DND-41 (cell line): Measurements from ENCODE around the gene MCTP1.
"Not testable (repeated sequence)": the region's sequence is repeated elsewhere in the genome, so short reads cannot be mapped to it uniquely, and the experiment has no call there.

Source experiments
- ATAC-seq: fragments of 200-7000 bp; cut with Tn5 transposase; 3 replicates; pipeline ENCODE4 v1.9.1; 2021; ENCODE audit warnings: low read depth; ENCODE audit not compliant: insufficient read depth
- DNase-seq: peaks from one replicate; pipeline ENCODE4 v3.0.0-alpha.2; 2020
- H2AFZ ChIP-seq: 2 replicates; pipeline ENCODE4 v1.6.0; 2012; ENCODE audit warnings: low read depth, low read length
- H3K27ac ChIP-seq: 2 replicates; pipeline ENCODE4 v1.5.1; 2012; ENCODE audit warnings: low read length, inconsistent platforms
- H3K27me3 ChIP-seq: fragments of 200-600 bp; sonication (generic); 2 replicates; pipeline ENCODE4 v1.6.0; 2012; ENCODE audit warnings: low read length, mild to moderate bottlenecking, inconsistent platforms; ENCODE audit not compliant: insufficient read depth, poor library complexity
- H3K36me3 ChIP-seq: 2 replicates; pipeline ENCODE4 v1.5.1; 2012; ENCODE audit warnings: low read length, inconsistent platforms; ENCODE audit not compliant: insufficient read depth
- H3K4me1 ChIP-seq: 2 replicates; pipeline ENCODE4 v1.5.1; 2012; ENCODE audit warnings: mild to moderate bottlenecking, low read length; ENCODE audit not compliant: insufficient read depth
- H3K4me2 ChIP-seq: 2 replicates; pipeline ENCODE4 v1.6.0; 2012; ENCODE audit warnings: mild to moderate bottlenecking, moderate library complexity, low read length, inconsistent platforms; ENCODE audit not compliant: insufficient read depth
- H3K4me3 ChIP-seq, 2 experiments: fragments of 200-600 bp in 1 of 2; shearing (Covaris generic) in 1 of 2; 2 replicates each; pipeline ENCODE4 v1.5.1; 2012 to 2016; ENCODE audit warnings: inconsistent platforms in 2 of 2, low read length in 2 of 2, mild to moderate bottlenecking in 2 of 2, low read depth in 1 of 2, moderate library complexity in 1 of 2
- H3K79me2 ChIP-seq: 2 replicates; pipeline ENCODE4 v1.6.0; 2012; ENCODE audit warnings: low read length, inconsistent platforms; ENCODE audit not compliant: insufficient read depth
- H3K9ac ChIP-seq: 2 replicates; pipeline ENCODE4 v1.6.0; 2012; ENCODE audit warnings: low read depth, mild to moderate bottlenecking, inconsistent platforms, low read length, moderate library complexity
- H3K9me3 ChIP-seq: 2 replicates; pipeline ENCODE4 v1.5.1; 2012; ENCODE audit warnings: low read length, moderate library complexity, mild to moderate bottlenecking, inconsistent platforms; ENCODE audit not compliant: insufficient read depth, severe bottlenecking
- H4K20me1 ChIP-seq: 2 replicates; pipeline ENCODE4 v1.6.0; 2012; ENCODE audit warnings: low read length; ENCODE audit not compliant: insufficient read depth
- EZH2 ChIP-seq: IDR thresholded peaks from 3 replicates; pipeline ENCODE4 v1.6.1; 2012; ENCODE audit warnings: borderline replicate concordance, low read depth, mild to moderate bottlenecking, moderate library complexity, low read length, inconsistent platforms; ENCODE audit not compliant: severe bottlenecking
- TF ChIP-seq, protein P1 (sequence below): IDR thresholded peaks from 2 replicates; pipeline ENCODE4 v1.5.1; 2012; ENCODE audit warnings: borderline replicate concordance, low read length, moderate library complexity, mild to moderate bottlenecking; ENCODE audit not compliant: poor library complexity, severe bottlenecking; ENCODE audit errors: extremely low read depth

MCTP1 gene

DNA sequence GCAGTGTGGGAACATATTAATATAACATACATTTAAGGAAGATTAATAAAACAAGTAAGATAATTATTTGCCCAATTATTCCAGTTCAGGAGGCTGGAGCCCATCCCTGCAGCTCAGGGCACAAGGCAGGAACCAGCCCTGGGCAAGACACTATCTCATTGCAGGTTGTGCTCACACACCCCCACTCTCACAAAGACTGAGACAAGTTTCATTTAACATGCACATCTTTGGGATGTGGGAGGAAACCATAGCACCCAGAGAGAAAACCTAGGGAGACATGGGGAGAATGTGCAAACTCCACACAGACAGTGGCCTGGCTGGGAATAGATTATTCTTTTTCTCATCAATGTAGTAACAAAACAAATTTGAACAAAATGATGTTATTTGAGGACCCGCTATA is 279.1 kb downstream of the MCTP1 start:
- Histone ChIP-seq H3K79me2 (no peaks in the 10 kb centered on the region), H3K9ac (no peak overlapping the region), H3K4me3 (no peak overlapping the region), H3K36me3 (peaks cover 9% of the 10 kb centered on the region; the same call in 1 of the 2 replicates), H3K27me3 (no peaks in the 10 kb centered on the region), H4K20me1 (no peaks in the 10 kb centered on the region), H3K4me2 (no peak overlapping the region), H2AFZ (no peak overlapping the region), H3K27ac (no peak overlapping the region), H3K9me3 (peaks cover 20% of the 10 kb centered on the region), H3K4me1 (no peaks in the 10 kb centered on the region)
- TF ChIP-seq EZH2, result no peak
- TF ChIP-seq, protein P1, sequence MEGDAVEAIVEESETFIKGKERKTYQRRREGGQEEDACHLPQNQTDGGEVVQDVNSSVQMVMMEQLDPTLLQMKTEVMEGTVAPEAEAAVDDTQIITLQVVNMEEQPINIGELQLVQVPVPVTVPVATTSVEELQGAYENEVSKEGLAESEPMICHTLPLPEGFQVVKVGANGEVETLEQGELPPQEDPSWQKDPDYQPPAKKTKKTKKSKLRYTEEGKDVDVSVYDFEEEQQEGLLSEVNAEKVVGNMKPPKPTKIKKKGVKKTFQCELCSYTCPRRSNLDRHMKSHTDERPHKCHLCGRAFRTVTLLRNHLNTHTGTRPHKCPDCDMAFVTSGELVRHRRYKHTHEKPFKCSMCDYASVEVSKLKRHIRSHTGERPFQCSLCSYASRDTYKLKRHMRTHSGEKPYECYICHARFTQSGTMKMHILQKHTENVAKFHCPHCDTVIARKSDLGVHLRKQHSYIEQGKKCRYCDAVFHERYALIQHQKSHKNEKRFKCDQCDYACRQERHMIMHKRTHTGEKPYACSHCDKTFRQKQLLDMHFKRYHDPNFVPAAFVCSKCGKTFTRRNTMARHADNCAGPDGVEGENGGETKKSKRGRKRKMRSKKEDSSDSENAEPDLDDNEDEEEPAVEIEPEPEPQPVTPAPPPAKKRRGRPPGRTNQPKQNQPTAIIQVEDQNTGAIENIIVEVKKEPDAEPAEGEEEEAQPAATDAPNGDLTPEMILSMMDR, result no peak
- ATAC-seq, result no peak
- DNase-seq, result no peak

DNA sequence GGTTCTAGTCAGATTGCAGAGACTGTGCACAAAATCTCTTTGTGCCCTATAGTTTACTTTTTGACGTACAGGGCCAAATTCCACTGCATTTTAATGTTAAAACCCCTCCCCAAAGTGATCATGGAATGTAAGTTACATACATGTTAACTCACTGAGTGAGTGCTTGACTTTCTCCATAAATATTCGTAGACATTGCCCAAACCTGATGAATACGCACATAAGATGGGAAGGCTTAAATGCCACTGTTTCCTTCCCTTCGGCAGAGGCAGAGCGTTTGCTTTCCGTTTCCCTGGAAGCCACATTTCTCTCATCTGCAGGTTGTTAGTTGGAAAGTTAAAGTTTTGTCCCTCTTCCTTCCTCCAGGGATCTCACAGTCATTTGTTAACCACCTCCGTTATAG is 286.2 kb downstream of the MCTP1 start:
- Histone ChIP-seq H3K4me3 (no peak overlapping the region), H3K79me2 (no peaks in the 10 kb centered on the region), H3K27me3 (no peaks in the 10 kb centered on the region), H4K20me1 (no peaks in the 10 kb centered on the region), H3K27ac (no peak overlapping the region), H3K4me1 (no peaks in the 10 kb centered on the region), H3K9me3 (peaks cover 3% of the 10 kb centered on the region), H3K36me3 (peaks cover under 1% of the 10 kb centered on the region; the same call in 1 of the 2 replicates), H3K4me2 (no peak overlapping the region), H2AFZ (no peak overlapping the region), H3K9ac (no peak overlapping the region)
- DNase-seq (no peak), ATAC-seq (no peak)
- TF ChIP-seq, protein P1, result no peak
- no peak for TF ChIP-seq EZH2

DNA sequence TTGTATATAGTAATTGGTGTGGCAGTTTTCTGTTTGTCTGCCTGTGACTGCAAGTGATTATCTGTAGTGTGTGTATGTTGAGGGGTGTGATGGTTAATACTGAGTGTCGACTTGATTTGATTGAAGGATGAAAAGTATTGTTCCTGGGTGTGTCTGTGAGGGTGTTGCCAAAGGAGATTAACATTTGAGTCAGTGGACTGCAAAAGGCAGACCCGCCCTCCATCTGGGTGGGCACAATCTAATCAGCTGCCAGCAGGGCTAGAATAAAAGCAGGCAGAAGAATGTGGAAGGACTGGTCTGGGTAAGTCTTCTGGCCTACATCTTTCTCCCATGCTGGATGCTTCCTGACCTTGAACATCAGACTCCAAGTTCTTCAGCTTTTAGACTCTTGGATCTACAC is 290.4 kb downstream of the MCTP1 start:
- DNase-seq, ATAC-seq, H3K4me1 ChIP-seq: not testable (repeated sequence)

DNA sequence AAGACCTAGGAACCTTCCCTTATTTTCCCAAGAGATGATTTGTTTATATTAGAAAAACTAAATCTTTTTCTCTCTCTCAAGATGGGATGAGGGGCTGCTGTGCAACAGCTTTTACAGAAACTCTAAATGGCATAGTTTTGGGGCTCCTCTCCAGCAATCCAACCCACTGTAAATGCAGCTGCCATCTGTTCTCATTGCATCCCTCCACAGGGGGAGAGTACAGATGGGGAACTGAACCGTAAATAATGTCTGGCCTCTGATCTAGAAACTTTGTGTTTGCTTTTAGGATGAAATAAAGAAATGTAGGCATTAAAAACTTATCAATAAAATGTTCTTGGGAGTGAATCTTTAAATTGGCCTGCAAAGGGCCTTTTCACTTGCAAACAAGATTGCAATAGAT is 291.4 kb downstream of the MCTP1 start:
- Histone ChIP-seq H3K27ac (no peak overlapping the region), H4K20me1 (no peaks in the 10 kb centered on the region), H3K27me3 (no peaks in the 10 kb centered on the region), H3K4me3 (no peak overlapping the region), H3K4me1 (no peaks in the 10 kb centered on the region), H3K9ac (no peak overlapping the region), H3K9me3 (no peaks in the 10 kb centered on the region), H3K4me2 (no peak overlapping the region), H2AFZ (no peak overlapping the region), H3K79me2 (no peaks in the 10 kb centered on the region), H3K36me3 (no peaks in the 10 kb centered on the region)
- ATAC-seq (no peak), DNase-seq (no peak)
- TF ChIP-seq, protein P1, result no peak
- TF ChIP-seq EZH2, result no peak

More for the DNA sequence above, 290.4 kb downstream of the MCTP1 start:
- H3K27me3 ChIP-seq, H3K4me2 ChIP-seq, H3K36me3 ChIP-seq, H4K20me1 ChIP-seq, H3K4me3 ChIP-seq, H3K9ac ChIP-seq, H3K79me2 ChIP-seq, H3K27ac ChIP-seq, H3K9me3 ChIP-seq, H2AFZ ChIP-seq: not testable (repeated sequence)
